ENCODE data around the gene PALD1.

PALD1 gene

DNA sequence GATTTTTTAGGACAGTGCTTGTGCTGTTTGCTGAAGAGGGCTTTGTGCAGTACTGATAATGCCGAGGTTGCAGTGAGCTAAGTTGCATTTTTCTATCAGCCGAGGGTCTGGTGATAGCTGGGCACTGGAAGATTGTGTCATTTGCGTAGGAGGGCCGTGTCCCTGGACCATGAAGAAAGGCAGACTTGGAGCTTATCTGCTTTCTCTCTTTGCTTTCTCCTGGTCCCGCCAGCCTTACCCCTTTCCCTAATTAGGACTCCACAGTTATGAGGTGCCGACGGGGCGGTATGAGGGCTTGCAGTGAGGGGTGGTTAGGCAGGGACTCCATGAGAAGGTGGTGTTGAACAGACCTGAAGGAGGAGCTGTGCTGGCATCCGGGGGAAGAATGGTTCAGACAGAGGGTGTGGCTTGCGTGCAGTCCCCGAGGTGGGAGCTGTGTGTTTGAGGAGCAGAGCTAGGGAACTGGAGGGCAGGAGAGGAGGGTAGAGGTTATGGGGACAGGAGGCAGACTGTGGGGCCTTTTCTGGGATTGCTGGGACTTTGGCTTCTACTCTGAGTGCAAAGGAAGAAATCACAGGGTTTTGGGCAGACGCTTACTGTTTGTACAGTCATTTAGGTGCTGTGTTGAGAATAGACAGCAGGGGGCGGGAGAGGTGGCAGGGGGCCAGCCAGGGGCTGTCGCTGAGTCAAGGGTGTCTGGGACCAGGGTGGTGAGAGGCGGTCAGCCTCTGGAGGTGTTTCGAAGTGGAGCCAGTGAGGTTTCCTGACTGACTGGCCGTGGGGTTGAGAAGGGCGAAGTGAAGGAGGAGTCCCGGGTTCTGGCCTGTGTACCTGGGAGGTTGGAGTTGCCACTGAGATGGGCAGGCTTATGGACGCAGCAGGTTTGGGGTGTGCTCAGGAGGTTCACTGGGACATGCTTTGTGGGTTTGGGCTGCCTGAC is 80.6 kb downstream of the PALD1 start:
- FAIRE-seq: no peak

- FAIRE-seq: no peak
Measured at GRCh38 chr10:70559861-70560260, 81.3 kb downstream of the PALD1 start.

DNA sequence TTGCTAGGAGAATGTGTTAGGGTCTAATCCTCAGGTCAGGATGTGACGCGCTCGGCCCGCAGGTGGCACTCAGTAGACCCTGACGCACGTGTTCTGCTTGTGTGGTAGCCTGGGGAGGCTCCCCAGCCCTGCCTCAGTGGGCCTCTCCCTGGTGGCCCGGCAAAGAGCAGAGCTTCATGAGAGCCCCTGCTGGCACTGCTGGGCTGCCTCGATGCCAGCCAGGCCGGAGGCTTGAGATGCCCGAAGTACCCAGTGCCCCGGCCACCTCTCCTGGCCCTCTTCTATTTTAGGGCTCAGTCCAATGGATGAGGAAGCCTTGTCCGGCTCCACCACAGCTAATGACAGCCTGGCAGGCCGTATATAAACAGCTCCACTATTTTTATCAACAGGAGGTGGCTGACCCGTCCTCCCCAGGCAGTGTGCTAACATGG is 82.0 kb downstream of the PALD1 start:
- no peak for FAIRE-seq

- no peak for FAIRE-seq
Measured at GRCh38 chr10:70561070-70561469, 82.5 kb downstream of the PALD1 start.

- FAIRE-seq: no peak
Measured at GRCh38 chr10:70561558-70561957, 83.0 kb downstream of the PALD1 start.

DNA sequence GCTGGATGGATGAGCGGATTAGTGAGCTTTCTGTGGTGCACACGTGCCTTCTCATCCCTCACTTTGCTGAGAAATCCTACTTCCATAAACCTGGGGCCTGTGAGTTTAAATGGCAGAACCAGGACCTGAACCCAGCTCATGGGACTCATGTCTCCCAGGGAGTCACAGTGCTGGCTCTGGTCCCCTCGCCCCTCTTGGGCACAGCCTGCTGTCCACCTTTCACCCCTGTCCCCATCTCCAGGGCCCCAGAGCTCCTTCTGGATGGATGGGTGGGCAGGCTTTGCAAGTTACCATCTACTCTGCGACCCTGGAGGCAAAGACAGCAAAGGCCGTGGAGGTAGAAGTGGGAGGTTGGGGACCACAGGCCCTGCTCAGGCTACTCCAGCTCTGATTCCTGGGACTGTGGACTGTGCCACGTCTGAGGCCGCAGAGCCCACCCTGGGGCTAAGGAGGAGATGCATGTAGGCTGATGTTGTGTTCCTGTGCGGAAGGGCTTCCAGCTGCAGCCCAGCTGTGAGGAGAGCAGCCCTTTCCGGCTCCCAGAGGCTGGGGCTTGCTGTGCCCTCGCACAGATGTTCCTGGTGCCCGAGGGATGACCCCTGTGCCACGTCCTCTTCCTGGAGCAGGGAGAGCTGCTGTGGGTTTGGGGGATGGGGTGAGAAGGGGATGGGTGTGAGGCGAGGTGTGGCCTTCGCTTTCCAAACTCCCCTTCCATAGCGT is 83.6 kb downstream of the PALD1 start:
- FAIRE-seq: no peak

DNA sequence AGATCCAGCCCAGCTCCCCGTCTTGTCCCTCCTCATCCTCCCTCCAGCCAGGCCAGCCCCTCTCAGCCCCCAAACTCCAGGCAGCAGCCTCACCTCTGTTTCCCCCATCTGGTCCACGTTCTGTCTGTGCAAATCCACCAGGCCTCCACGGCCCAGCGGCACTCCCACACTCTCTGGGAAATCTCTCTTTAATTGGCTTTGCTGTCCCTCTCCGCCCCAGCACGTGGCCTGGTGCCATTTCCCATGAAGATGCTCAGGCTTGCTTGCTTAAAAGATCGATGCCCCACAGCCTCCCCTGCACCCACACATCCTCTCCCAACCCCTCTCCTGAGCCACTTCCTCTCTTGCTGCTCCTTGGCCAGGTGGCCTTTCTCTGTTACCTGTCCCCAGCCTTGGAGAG is 84.7 kb downstream of the PALD1 start:
- no peak for FAIRE-seq

DNA sequence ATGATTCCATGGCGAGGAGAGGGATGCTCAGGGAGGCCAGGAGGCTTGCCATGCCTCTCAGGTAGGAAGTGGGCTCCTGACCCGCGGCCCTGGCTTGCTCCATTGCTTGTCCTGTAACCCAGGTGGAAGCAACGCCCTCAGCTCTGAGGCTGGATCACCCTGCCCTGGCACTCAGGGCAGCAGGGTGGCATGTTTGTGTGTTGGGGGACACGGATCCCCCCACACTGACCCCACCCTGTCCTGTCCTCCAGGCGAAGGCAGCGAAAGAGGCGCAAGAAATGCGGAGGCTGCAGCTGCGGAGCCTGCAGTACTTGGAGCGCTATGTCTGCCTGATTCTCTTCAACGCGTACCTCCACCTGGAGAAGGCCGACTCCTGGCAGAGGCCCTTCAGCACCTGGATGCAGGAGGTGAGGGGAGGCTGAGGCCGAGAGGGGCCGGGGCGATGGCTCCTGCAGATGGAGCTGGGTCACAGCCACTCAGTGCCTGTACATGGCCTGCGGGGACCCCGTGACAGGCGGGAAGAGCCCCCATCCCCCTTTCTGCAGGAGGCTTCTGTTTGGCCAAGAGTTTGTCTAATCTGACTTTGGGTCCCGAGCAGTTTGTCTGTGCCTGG is 85.7 kb downstream of the PALD1 start:
- FAIRE-seq: no peak

DNA sequence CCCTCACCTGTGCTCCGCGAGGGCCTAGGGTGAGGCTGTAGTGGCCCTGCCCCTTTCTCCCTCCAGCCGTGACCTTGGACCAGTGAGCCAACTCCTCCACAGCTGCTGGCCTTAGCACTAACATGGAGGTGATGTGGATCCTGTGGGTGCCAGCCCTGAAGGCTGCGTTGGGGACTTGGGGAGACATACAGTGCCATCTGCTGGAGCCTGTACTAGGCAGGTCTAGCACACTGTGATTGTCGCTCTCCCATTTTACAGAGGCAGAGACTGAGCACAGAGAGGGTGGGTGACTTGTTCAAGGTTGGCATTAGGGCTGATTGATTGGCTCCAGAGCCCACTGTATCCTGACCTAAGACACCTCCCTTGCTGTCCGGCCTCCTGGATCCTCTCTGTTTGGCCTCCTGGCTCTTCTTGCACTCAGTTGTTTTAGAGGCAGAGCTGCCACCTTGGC is 86.4 kb downstream of the PALD1 start:
- FAIRE-seq: no peak

- no peak for FAIRE-seq
Measured at GRCh38 chr10:70565556-70566514, 87.3 kb downstream of the PALD1 start.

- no peak for FAIRE-seq
Measured at GRCh38 chr10:70566515-70567290, 88.1 kb downstream of the PALD1 start.

GRCh38 chr10:70567603-70568002 is 89.0 kb downstream of the PALD1 start:
- FAIRE-seq: no peak

GRCh38 chr10:70568113-70568512 is 89.5 kb downstream of the PALD1 start:
- FAIRE-seq: no peak

GRCh38 chr10:70568781-70569495 is 90.4 kb downstream of the PALD1 start:
- no peak for FAIRE-seq

DNA sequence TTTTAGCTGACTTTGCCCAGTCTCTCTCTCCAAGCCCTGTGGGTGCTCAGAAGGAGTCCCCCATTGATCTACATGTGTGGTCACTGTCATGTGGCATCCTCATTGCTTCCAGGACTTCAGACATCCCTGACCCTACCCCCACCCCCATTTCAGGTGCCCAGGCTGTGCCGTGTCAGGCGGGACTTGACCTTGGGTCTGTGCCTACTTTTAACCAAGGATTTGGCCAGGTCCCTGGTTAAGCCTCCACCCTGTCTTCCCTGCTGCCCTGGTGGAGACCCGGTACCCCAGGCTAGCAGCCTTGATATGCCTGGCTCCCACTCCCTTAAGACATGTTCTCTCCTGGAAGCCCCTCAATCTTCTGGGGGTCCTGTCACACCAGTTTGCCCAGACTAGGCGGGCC is 92.7 kb downstream of the PALD1 start:
- no peak for FAIRE-seq

GRCh38 chr10:70571636-70572439 is 93.3 kb downstream of the PALD1 start:
- no peak for FAIRE-seq

GRCh38 chr10:70573599-70574506 is 95.3 kb downstream of the PALD1 start:
- no peak for FAIRE-seq

DNA sequence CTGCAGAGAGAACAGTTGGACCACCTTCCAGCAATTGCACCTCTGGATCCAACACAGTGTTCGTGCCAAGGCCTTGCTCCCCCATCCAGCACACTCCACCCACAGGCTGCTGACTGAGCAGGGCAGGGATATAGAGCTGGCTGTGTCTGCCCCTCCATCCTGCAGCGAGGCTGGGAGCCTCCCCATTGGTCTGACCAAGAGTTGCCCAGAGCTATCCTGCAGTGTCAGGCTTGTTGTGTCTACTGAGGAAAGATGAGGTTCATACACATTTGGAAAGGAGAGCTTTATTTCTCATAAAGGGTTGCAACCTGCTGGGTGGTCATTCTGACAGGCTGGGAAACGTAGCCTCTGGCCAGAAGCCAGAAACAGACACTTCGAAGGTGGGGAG is 96.9 kb downstream of the PALD1 start:
- FAIRE-seq: no peak

Measured in TTC549 (cell line).